ENCODE results near the gene TMEM186. TPM values are rescaled to one million over a fixed set of nuclear protein-coding genes. Genes with fewer than 3 reads are reported as not detected.

The TMEM186 gene
- total and polyA plus RNA-seq, 2 donors (not counting 1 experiment from before 2014, with no cell fraction given) = 6.8 to 8.6 TPM

DNA sequence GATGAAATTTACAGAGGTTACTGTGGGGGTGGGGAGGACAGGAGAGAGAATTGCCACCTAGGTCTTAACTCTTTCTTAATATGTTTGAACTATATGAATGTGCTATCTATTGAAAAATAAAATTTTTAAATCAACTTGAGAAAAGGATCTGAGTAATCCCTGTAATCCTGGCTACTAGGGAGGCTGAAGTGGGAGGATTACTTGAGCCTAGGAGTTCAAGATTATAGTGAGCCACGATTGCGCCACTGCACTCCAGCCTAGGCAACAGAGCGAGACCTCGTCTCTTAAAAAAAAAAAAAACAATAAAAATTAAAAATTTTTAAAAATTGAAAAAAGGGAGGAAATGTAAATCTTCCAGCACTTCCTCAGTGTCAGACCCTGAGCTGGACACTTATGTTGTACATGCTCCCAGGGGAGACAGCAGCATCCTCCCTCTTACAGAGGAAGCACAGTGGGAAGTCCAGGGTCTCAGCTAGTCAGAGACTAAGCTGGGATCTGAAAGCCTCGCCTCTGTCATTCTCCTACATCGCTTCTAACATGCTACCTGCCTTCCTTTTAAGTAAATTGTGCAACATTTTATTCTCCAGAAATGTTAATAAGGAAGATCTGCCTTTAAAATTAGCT, 22.1 kb upstream of the TMEM186 start:
- H3K4me2 ChIP-seq (ENCODE audit: extremely low read depth, insufficient read depth, low read length) = no peak overlapping the region
- no peak overlapping the region for H3K9ac ChIP-seq (ENCODE audit: insufficient read depth, low read length)
- no peak overlapping the region for H2AFZ ChIP-seq (ENCODE audit: low read length)
- H3K27ac ChIP-seq (ENCODE audit: insufficient read depth, low read length) = no peak overlapping the region
- H3K9me3 ChIP-seq (ENCODE audit: control insufficient read depth, insufficient read depth, low read depth, low read length) = no peaks in the 10 kb centered on the region
- H3K4me1 ChIP-seq (ENCODE audit: control insufficient read depth, extremely low read depth, insufficient read depth, low read length) = peaks cover 3% of the 10 kb centered on the region
- H3K79me2 ChIP-seq (ENCODE audit: control insufficient read depth, insufficient read depth, low read length) = peaks cover 2% of the 10 kb centered on the region
- no peaks in the 10 kb centered on the region for H3K27me3 ChIP-seq (ENCODE audit: control insufficient read depth, insufficient read depth, low read length)
- no peak for DNase-seq (ENCODE audit: low read depth in 2 of 2)
- no peak overlapping the region for H3K4me3 ChIP-seq (replicated peaks in 1 of 4; ENCODE audit: control extremely low read depth in 1 of 4, insufficient read depth in 1 of 4, low read depth in 3 of 4, low read length in 4 of 4)
- H3K36me3 ChIP-seq (ENCODE audit: control insufficient read depth, insufficient read depth, low read length) = peaks cover 16% of the 10 kb centered on the region
- H4K20me1 ChIP-seq (ENCODE audit: control insufficient read depth, extremely low read depth, insufficient read depth, low read length) = no peaks in the 10 kb centered on the region
- TF ChIP-seq, protein P1, sequence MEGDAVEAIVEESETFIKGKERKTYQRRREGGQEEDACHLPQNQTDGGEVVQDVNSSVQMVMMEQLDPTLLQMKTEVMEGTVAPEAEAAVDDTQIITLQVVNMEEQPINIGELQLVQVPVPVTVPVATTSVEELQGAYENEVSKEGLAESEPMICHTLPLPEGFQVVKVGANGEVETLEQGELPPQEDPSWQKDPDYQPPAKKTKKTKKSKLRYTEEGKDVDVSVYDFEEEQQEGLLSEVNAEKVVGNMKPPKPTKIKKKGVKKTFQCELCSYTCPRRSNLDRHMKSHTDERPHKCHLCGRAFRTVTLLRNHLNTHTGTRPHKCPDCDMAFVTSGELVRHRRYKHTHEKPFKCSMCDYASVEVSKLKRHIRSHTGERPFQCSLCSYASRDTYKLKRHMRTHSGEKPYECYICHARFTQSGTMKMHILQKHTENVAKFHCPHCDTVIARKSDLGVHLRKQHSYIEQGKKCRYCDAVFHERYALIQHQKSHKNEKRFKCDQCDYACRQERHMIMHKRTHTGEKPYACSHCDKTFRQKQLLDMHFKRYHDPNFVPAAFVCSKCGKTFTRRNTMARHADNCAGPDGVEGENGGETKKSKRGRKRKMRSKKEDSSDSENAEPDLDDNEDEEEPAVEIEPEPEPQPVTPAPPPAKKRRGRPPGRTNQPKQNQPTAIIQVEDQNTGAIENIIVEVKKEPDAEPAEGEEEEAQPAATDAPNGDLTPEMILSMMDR (conservative IDR thresholded peaks at IDR 0.05 in 1 of 2, IDR thresholded peaks at IDR 0.05 in 1 of 2; ENCODE audit: low read depth in 1 of 2, low read length in 2 of 2) = no peak
- no peak for TF ChIP-seq EZH2 (IDR thresholded peaks at IDR 0.05; ENCODE audit: low read length, missing control alignments)

DNA sequence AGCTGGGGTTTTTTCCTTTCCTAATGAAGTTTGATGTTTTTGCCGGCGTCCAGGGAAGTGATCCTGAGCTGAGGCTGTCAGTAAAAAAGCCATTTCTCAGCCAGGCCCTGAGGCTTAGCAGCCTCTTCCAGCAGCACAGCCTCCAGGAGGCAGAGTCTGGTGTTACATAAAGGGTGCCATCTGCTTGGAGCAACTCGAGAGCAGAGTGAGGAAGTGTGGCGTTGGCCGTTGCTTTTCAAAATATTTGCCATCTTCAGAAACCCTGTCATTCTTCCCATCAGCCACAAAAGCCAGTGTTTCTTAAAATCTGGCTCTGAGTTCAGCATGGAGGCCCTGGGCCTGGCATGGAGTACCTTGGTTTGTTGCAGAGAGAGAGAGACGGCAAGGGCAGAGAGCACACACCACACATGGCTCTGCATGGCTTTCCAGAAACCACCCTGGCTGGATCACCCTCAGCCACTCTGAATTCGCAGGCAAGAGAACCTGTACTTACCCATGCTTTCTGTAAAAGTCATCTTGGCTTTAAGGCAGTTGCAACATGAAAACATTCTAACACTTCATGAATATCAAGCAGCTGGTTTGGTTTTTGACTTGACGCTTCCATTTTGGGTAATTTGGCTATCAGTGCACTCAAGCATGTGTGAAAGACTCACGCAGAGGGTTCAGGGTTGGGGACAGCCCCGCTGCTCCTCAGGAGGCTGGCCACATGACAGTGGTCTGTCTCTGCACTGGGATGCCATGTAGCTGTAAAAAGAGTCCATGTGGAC, 21.2 kb upstream of the TMEM186 start:
- Histone ChIP-seq H3K4me3 (replicated peaks in 1 of 4; ENCODE audit: control extremely low read depth in 1 of 4, insufficient read depth in 1 of 4, low read depth in 3 of 4, low read length in 4 of 4) (no peak overlapping the region), H3K27me3 (ENCODE audit: control insufficient read depth, insufficient read depth, low read length) (no peaks in the 10 kb centered on the region), H3K9me3 (ENCODE audit: control insufficient read depth, insufficient read depth, low read depth, low read length) (no peaks in the 10 kb centered on the region), H3K9ac (ENCODE audit: insufficient read depth, low read length) (no peak overlapping the region), H3K4me2 (ENCODE audit: extremely low read depth, insufficient read depth, low read length) (no peak overlapping the region), H2AFZ (ENCODE audit: low read length) (no peak overlapping the region), H3K4me1 (ENCODE audit: control insufficient read depth, extremely low read depth, insufficient read depth, low read length) (peaks cover 3% of the 10 kb centered on the region), H4K20me1 (ENCODE audit: control insufficient read depth, extremely low read depth, insufficient read depth, low read length) (no peaks in the 10 kb centered on the region), H3K27ac (ENCODE audit: insufficient read depth, low read length) (no peak overlapping the region), H3K79me2 (ENCODE audit: control insufficient read depth, insufficient read depth, low read length) (peaks cover 2% of the 10 kb centered on the region), H3K36me3 (ENCODE audit: control insufficient read depth, insufficient read depth, low read length) (peaks cover 20% of the 10 kb centered on the region)
- TF ChIP-seq, protein P1 (conservative IDR thresholded peaks at IDR 0.05 in 1 of 2, IDR thresholded peaks at IDR 0.05 in 1 of 2; ENCODE audit: low read depth in 1 of 2, low read length in 2 of 2) = no peak
- TF ChIP-seq EZH2 (IDR thresholded peaks at IDR 0.05; ENCODE audit: low read length, missing control alignments) = no peak
- DNase-seq (ENCODE audit: low read depth in 2 of 2) = peak in 1 of 2 donors; percentile 8

DNA sequence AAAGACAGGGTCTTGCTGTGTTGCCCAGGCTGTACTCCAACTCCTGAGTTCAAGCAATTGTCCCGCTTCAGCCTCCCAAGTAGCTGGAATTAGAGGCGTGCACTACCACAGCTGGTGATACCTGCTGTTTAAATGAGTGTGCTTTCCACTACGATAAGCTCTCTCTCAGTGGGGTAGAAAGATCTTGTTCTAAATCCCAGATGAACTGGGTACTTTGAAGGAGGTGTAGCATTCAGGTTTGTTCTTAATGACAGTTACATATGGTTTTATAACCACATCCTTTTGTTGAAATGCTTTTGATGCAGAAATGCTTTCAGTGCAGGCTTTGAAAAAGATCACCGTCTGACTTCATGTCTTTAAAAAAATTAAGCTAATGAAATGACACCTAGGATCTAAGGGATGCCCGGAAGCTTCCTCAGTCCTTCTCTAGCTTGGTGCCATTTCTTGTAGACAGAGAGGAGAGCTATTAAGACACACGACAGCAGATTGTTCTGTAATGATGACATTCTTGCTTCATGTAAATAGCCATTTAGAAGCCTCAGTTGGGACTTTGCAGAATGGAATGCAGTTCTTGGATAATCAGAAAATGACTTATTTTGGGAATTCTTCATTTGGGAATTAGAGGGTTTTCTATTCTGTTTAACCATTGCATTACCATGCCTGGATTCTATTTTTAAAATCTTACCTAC, 19.7 kb upstream of the TMEM186 start:
- Histone ChIP-seq H3K27me3 (ENCODE audit: control insufficient read depth, insufficient read depth, low read length) (no peaks in the 10 kb centered on the region), H3K4me1 (ENCODE audit: control insufficient read depth, extremely low read depth, insufficient read depth, low read length) (peaks cover 3% of the 10 kb centered on the region), H2AFZ (ENCODE audit: low read length) (no peak overlapping the region), H3K9ac (ENCODE audit: insufficient read depth, low read length) (no peak overlapping the region), H3K27ac (ENCODE audit: insufficient read depth, low read length) (no peak overlapping the region), H3K4me2 (ENCODE audit: extremely low read depth, insufficient read depth, low read length) (no peak overlapping the region), H3K9me3 (ENCODE audit: control insufficient read depth, insufficient read depth, low read depth, low read length) (no peaks in the 10 kb centered on the region), H3K79me2 (ENCODE audit: control insufficient read depth, insufficient read depth, low read length) (peaks cover 2% of the 10 kb centered on the region), H4K20me1 (ENCODE audit: control insufficient read depth, extremely low read depth, insufficient read depth, low read length) (no peaks in the 10 kb centered on the region), H3K36me3 (ENCODE audit: control insufficient read depth, insufficient read depth, low read length) (peaks cover 32% of the 10 kb centered on the region), H3K4me3 (replicated peaks in 1 of 4; ENCODE audit: control extremely low read depth in 1 of 4, insufficient read depth in 1 of 4, low read depth in 3 of 4, low read length in 4 of 4) (no peak overlapping the region)
- DNase-seq (ENCODE audit: low read depth in 2 of 2) = peak in 1 of 2 donors; percentile 12
- TF ChIP-seq, protein P1 (conservative IDR thresholded peaks at IDR 0.05 in 1 of 2, IDR thresholded peaks at IDR 0.05 in 1 of 2; ENCODE audit: low read depth in 1 of 2, low read length in 2 of 2) = no peak
- TF ChIP-seq EZH2 (IDR thresholded peaks at IDR 0.05; ENCODE audit: low read length, missing control alignments) = no peak
